K562 (cell line): ENCODE results near the gene PNPLA1. TPM values are rescaled to one million over a fixed set of nuclear protein-coding genes. Genes with fewer than 3 reads are reported as not detected.

Experiments
- ADNP ChIP-seq: fragments of 200-800 bp; sonication (Bioruptor generic); IDR thresholded peaks from 2 replicates; pipeline ENCODE4 v1.6.1; 2016; ENCODE audit warnings: missing genetic modification characterization, missing compliant biosample characterization
- AFF4 ChIP-seq: sonication (generic); formaldehyde crosslinking; IDR thresholded peaks from 2 replicates; pipeline ENCODE4 v1.8.0; 2023; ENCODE audit warnings: mild to moderate bottlenecking, missing genetic modification reagents
- ARID4B ChIP-seq: sonication (generic); formaldehyde crosslinking; IDR thresholded peaks from 2 replicates; pipeline ENCODE4 v1.8.0; 2022; ENCODE audit warnings: mild to moderate bottlenecking, missing genetic modification reagents
- E2F1 ChIP-seq: sonication (generic); formaldehyde crosslinking; IDR thresholded peaks from 2 replicates; pipeline ENCODE4 v1.8.1; 2023; ENCODE audit warnings: mild to moderate bottlenecking, missing genetic modification reagents, moderate library complexity
- FOXM1 ChIP-seq, 2 experiments: fragments of 450-650 bp in 1 of 2; sonication (generic) in 1 of 2; formaldehyde crosslinking in 1 of 2; IDR thresholded peaks; 2 replicates each; pipeline versions ENCODE4 v1.6.1 to v1.9.0; 2017 to 2022; ENCODE audit warnings: low read depth in 2 of 2, mild to moderate bottlenecking in 2 of 2, missing genetic modification reagents in 1 of 2, moderate library complexity in 1 of 2
- MCM3 ChIP-seq: fragments of 450-650 bp; IDR thresholded peaks from 2 replicates; pipeline ENCODE4 v1.6.1; 2016
- MXI1 ChIP-seq: IDR thresholded peaks from 2 replicates; pipeline ENCODE4 v1.6.1; 2011; ENCODE audit warnings: low read depth, mild to moderate bottlenecking, improper control_type of control experiment, low read length
- NR4A1 ChIP-seq, 2 experiments: fragments of 250-450 bp in 1 of 2; fragments of 450-650 bp in 1 of 2; sonication (Bioruptor Pico) in 1 of 2; IDR thresholded peaks; 2 replicates each; pipeline versions ENCODE4 v1.4.0 to v1.6.1; 2016 to 2020; ENCODE audit warnings: mild to moderate bottlenecking in 2 of 2, missing compliant biosample characterization in 1 of 2, missing genetic modification characterization in 1 of 2, moderate library complexity in 1 of 2
- RBM14 ChIP-seq: fragments of 200-400 bp; formaldehyde crosslinking; IDR thresholded peaks from 2 replicates; pipeline ENCODE4 v1.6.1; 2018; ENCODE audit warnings: low read depth, mild to moderate bottlenecking, low read length, moderate library complexity, borderline replicate concordance; ENCODE audit not compliant: insufficient read depth
- WHSC1 ChIP-seq: IDR thresholded peaks from one replicate; pipeline ENCODE4 v1.6.1; 2012; ENCODE audit warnings: low read length, control low read depth, inconsistent platforms
- ZBTB9 ChIP-seq: fragments of 450-650 bp; formaldehyde crosslinking; IDR thresholded peaks from 2 replicates; pipeline ENCODE4 v1.4.0; 2020; ENCODE audit warnings: mild to moderate bottlenecking, moderate library complexity
- ZNF165 ChIP-seq: fragments of 250-450 bp; sonication (Bioruptor Pico); IDR thresholded peaks from 2 replicates; pipeline ENCODE4 v1.4.0; 2020; ENCODE audit warnings: borderline replicate concordance
- ZNF175 ChIP-seq: fragments of 200-800 bp; sonication (Bioruptor generic); IDR thresholded peaks from 2 replicates; pipeline ENCODE4 v1.6.1; 2016; ENCODE audit warnings: low read depth, mild to moderate bottlenecking, missing genetic modification characterization, missing compliant biosample characterization
- ZNF75A ChIP-seq: fragments of 450-650 bp; formaldehyde crosslinking; IDR thresholded peaks from 2 replicates; pipeline ENCODE4 v1.4.0; 2020; ENCODE audit warnings: mild to moderate bottlenecking
- polyA plus RNA-seq, 8 experiments: library from polyadenylated mRNA; depleted of rRNA in 4 of 8; stranded (reverse) in 5 of 8; unstranded in 3 of 8; fragments of >200 nt; fragmentation: Nextera tagmentation in 2 of 8; fragmentation: Illumina TruSeq in 1 of 8; extraction: Ambion mirVana in 2 of 8; extraction: Trizol in 1 of 8; gene quantifications; 2 replicates each; pipeline versions ENCODE4 v1.2.1 to v1.2.3, GENCODE V29; 2011 to 2014; ENCODE audit warnings: inconsistent platforms in 1 of 8, missing spikeins in 1 of 8
- total RNA-seq, 7 experiments: library from RNA; depleted of rRNA in 6 of 7; stranded (reverse); fragments of >200 nt in 6 of 7; fragmentation: Illumina TruSeq in 2 of 7; extraction: Trizol in 2 of 7; gene quantifications; 2 replicates each; pipeline versions ENCODE4 v1.2.1 to v1.2.3, GENCODE V29; 2011 to 2021; ENCODE audit warnings: low replicate concordance in 1 of 7

The PNPLA1 gene
- total and polyA plus RNA-seq, 9 of the 15 experiments (the other 6 are each of a cell fraction or from before 2014, with no cell fraction given): 0.04 to 0.27 (median 0.13) TPM; not detected in 2

- TF ChIP-seq ZNF75A (CRISPR knock-in tag) (no peak; the same call in 1 of the 2 replicates), E2F1 (peak; percentile 71; the same call in 1 of the 2 replicates), ADNP (no peak), WHSC1 (no peak), ZBTB9 (CRISPR knock-in tag) (peak; percentile 89), ARID4B (0 out of 2 replicates have a peak, but pooled peaks have one; percentile 31), MCM3 (no peak), AFF4 (no peak), NR4A1 (CRISPR knock-in tag; IDR thresholded peaks at IDR 0.05) (no peak; the same call in 1 of the 2 replicates), NR4A1 (tag; IDR thresholded peaks at IDR 0.05) (peak; percentile 76; the same call in 1 of the 2 replicates), RBM14 (no peak), ZNF175 (0 out of 2 replicates have a peak, but pooled peaks have one; percentile 61), FOXM1 (IDR thresholded peaks at IDR 0.05; ENCODE audit: low read depth) (peak; percentile 79), FOXM1 (CRISPR knock-in tag; IDR thresholded peaks at IDR 0.05; ENCODE audit: low read depth) (no peak), ZNF165 (CRISPR knock-in tag) (no peak), MXI1 (no peak)
These were observed 81.1 kb downstream of the PNPLA1 start (continued) for GRCh38 chr6:36350681-36351571.
